H9 (cell line): Measurements from ENCODE around the gene CCDC12. TPM values are rescaled to one million over a fixed set of nuclear protein-coding genes. Genes with fewer than 3 reads are reported as not detected.
A peak's percentile ranks its signal among the peaks of the same experiment; 100 is the strongest.

Experiments
- DNase-seq: peaks from one replicate; pipeline ENCODE4 v3.0.0-alpha.2; 2017
- H2AFZ ChIP-seq: one replicate; pipeline ENCODE4 v1.6.1; 2013; ENCODE audit warnings: mild to moderate bottlenecking, low read length, control low read depth, moderate library complexity
- H2AK5ac ChIP-seq: 2 replicates; pipeline ENCODE4 v1.6.1; 2013; ENCODE audit warnings: low read length, control low read depth, mixed read lengths; ENCODE audit not compliant: insufficient read length
- H2BK120ac ChIP-seq: one replicate; pipeline ENCODE4 v1.6.1; 2013; ENCODE audit warnings: low read depth, mild to moderate bottlenecking, low read length, control low read depth, inconsistent platforms; ENCODE audit not compliant: poor library complexity, severe bottlenecking
- H2BK12ac ChIP-seq: 2 replicates; pipeline ENCODE4 v1.6.1; 2013; ENCODE audit warnings: low read length, control low read depth, mixed read lengths, low read depth; ENCODE audit not compliant: insufficient read length
- H2BK15ac ChIP-seq: 2 replicates; pipeline ENCODE4 v1.6.1; 2013; ENCODE audit warnings: low read depth, low read length, control low read depth
- H2BK20ac ChIP-seq: one replicate; pipeline ENCODE4 v1.6.1; 2013; ENCODE audit warnings: low read depth, mild to moderate bottlenecking, low read length, control low read depth, inconsistent platforms; ENCODE audit not compliant: poor library complexity, severe bottlenecking
- H2BK5ac ChIP-seq: 2 replicates; pipeline ENCODE4 v1.6.1; 2013; ENCODE audit warnings: low read length, control low read depth, mixed read lengths; ENCODE audit not compliant: insufficient read length
- H3K14ac ChIP-seq: 2 replicates; pipeline ENCODE4 v1.6.1; 2013; ENCODE audit warnings: low read length, control low read depth; ENCODE audit not compliant: insufficient read depth
- H3K18ac ChIP-seq: 2 replicates; pipeline ENCODE4 v1.6.1; 2013; ENCODE audit warnings: low read depth, mild to moderate bottlenecking, mixed read lengths, low read length, control low read depth; ENCODE audit not compliant: insufficient read length
- H3K23ac ChIP-seq: 2 replicates; pipeline ENCODE4 v1.6.1; 2013; ENCODE audit warnings: low read length, control low read depth, mixed read lengths, low read depth; ENCODE audit not compliant: insufficient read length
- H3K23me2 ChIP-seq: 2 replicates; pipeline ENCODE4 v1.6.1; 2013; ENCODE audit warnings: low read depth, mild to moderate bottlenecking, mixed read lengths, low read length, control low read depth; ENCODE audit not compliant: insufficient read length, poor library complexity, severe bottlenecking
- H3K27ac ChIP-seq: 2 replicates; pipeline ENCODE4 v1.5.1; 2013; ENCODE audit warnings: low read length, control low read depth, mixed read lengths, low read depth; ENCODE audit not compliant: insufficient read length
- H3K27me3 ChIP-seq: 2 replicates; pipeline ENCODE4 v1.6.1; 2013; ENCODE audit warnings: low read length, control low read depth, inconsistent platforms; ENCODE audit not compliant: insufficient read depth
- H3K4ac ChIP-seq: 2 replicates; pipeline ENCODE4 v1.6.1; 2013; ENCODE audit warnings: low read depth, mild to moderate bottlenecking, control low read depth, inconsistent platforms, low read length, moderate library complexity
- H3K4me1 ChIP-seq: 2 replicates; pipeline ENCODE4 v1.6.1; 2013; ENCODE audit warnings: low read length, control low read depth, inconsistent platforms; ENCODE audit not compliant: insufficient read depth
- H3K4me2 ChIP-seq: 2 replicates; pipeline ENCODE4 v1.6.1; 2013; ENCODE audit warnings: low read length, control low read depth, mixed read lengths; ENCODE audit not compliant: insufficient read length, insufficient read depth
- H3K56ac ChIP-seq: 2 replicates; pipeline ENCODE4 v1.6.1; 2013; ENCODE audit warnings: low read depth, mild to moderate bottlenecking, mixed read lengths, low read length, control low read depth; ENCODE audit not compliant: insufficient read length
- H3K79me1 ChIP-seq: 2 replicates; pipeline ENCODE4 v1.6.1; 2013; ENCODE audit warnings: low read depth, mild to moderate bottlenecking, moderate library complexity, low read length, control low read depth, inconsistent platforms; ENCODE audit not compliant: insufficient read depth, poor library complexity, severe bottlenecking
- H3K79me2 ChIP-seq: 2 replicates; pipeline ENCODE4 v1.6.1; 2013; ENCODE audit warnings: low read length, control low read depth, inconsistent platforms; ENCODE audit not compliant: insufficient read depth
- H3K9ac ChIP-seq: 2 replicates; pipeline ENCODE4 v1.6.1; 2013; ENCODE audit warnings: low read length, control low read depth, mixed read lengths; ENCODE audit not compliant: insufficient read length; ENCODE audit errors: extremely low read depth
- H3K9me3 ChIP-seq: one replicate; pipeline ENCODE4 v1.6.1; 2013; ENCODE audit warnings: low read depth, low read length, inconsistent platforms; ENCODE audit not compliant: control insufficient read depth
- H3T11ph ChIP-seq: one replicate; pipeline ENCODE4 v1.6.1; 2013; ENCODE audit warnings: mild to moderate bottlenecking, low read length, control low read depth, inconsistent platforms
- H4K20me1 ChIP-seq: one replicate; pipeline ENCODE4 v1.6.1; 2013; ENCODE audit not compliant: control insufficient read depth, insufficient read length, insufficient read depth
- H4K5ac ChIP-seq: 2 replicates; pipeline ENCODE4 v1.6.1; 2013; ENCODE audit warnings: low read depth, mild to moderate bottlenecking, mixed read lengths, low read length, control low read depth; ENCODE audit not compliant: insufficient read length
- H4K8ac ChIP-seq: replicated peaks from 2 replicates; pipeline ENCODE4 v1.6.1; 2013; ENCODE audit warnings: low read length, control low read depth, mixed read lengths, low read depth; ENCODE audit not compliant: insufficient read length
- H4K91ac ChIP-seq: 2 replicates; pipeline ENCODE4 v1.6.1; 2013; ENCODE audit warnings: low read depth, mild to moderate bottlenecking, moderate library complexity, mixed read lengths, low read length, control low read depth; ENCODE audit not compliant: insufficient read length
- H3K27ac Mint-ChIP-seq, 3 experiments: 2 replicates in 2 of 3; 3 replicates in 1 of 3; pipeline ENCODE4 v1.8.0; 2020 to 2021; ENCODE audit warnings: mixed read lengths in 3 of 3, mild to moderate bottlenecking in 1 of 3, moderate library complexity in 1 of 3
- H3K27me3 Mint-ChIP-seq: 2 replicates; pipeline ENCODE4 v1.8.0; 2021; ENCODE audit warnings: low read depth, mild to moderate bottlenecking, moderate library complexity, mixed read lengths
- H3K36me3 Mint-ChIP-seq, 3 experiments: 2 replicates in 2 of 3; 3 replicates in 1 of 3; pipeline ENCODE4 v1.8.0; 2020 to 2021; ENCODE audit warnings: low read depth in 3 of 3, mixed read lengths in 3 of 3; ENCODE audit not compliant: insufficient read depth in 1 of 3
- H3K4me1 Mint-ChIP-seq, 2 experiments: 2 replicates each; pipeline ENCODE4 v1.8.0; 2020; ENCODE audit warnings: mixed read lengths in 2 of 2
- H3K4me3 Mint-ChIP-seq, 2 experiments: 2 replicates in 1 of 2; 3 replicates in 1 of 2; pipeline ENCODE4 v1.8.0; 2020 to 2021; ENCODE audit warnings: mild to moderate bottlenecking in 2 of 2, mixed read lengths in 2 of 2, moderate library complexity in 1 of 2
- H3K9me3 Mint-ChIP-seq, 2 experiments: 2 replicates in 1 of 2; 3 replicates in 1 of 2; pipeline ENCODE4 v1.8.0; 2020; ENCODE audit warnings: mild to moderate bottlenecking in 2 of 2, mixed read lengths in 2 of 2, moderate library complexity in 1 of 2
- WGBS: extraction: QIAGEN DNeasy Blood & Tissue Kit; methylation state at CpG from one replicate; pipeline ENCODE4 v1.1.7; 2013; ENCODE audit warnings: missing lambda C conversion rate, low lambda C conversion rate, mixed read lengths; ENCODE audit not compliant: insufficient read length; ENCODE audit errors: extremely low coverage; 5-methylcytosine and 5-hydroxymethylcytosine counted together
- total RNA-seq: library from RNA; stranded (reverse); gene quantifications from 2 replicates; pipeline ENCODE4 v1.2.1, GENCODE V29; 2021
- TF ChIP-seq, protein P1 (sequence below): fragments of 200-600 bp; sonication (generic); conservative IDR thresholded peaks from 3 replicates; pipeline ENCODE4 v1.8.0; 2021; ENCODE audit warnings: antibody characterized with exemption, mild to moderate bottlenecking

The CCDC12 gene
- total RNA-seq, 1 experiment from 2014 or later, result 54.0 TPM

DNA sequence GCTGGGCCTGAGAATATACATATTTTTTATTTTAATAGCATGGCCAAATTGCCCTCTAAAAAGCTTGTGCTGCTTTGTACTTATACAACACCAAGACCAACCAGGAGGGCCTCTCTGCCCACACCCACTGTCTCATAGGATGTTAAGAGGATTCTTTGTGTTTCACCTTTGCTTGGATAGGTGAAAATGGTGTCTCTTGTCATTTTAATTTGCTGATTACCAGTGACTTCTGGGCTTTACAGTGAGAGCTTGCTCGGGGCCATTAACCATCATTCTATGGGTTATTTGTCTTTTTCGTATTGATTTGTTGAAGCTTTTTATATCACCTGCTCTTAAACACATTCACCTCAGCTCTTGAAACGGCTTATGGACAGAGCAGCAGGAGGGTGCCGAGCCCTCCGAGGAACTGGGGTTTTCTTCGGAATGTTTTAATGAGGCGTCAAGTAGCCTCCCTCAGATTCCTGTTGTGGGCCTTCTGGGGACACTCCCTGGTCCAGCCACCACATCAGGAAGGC, 88.5 kb downstream of the CCDC12 start:
- H3K79me1 ChIP-seq, result no peaks in the 10 kb centered on the region
- peaks cover 52% of the 10 kb centered on the region for H3K27me3 ChIP-seq
- no peak overlapping the region for H3T11ph ChIP-seq
- H3K4me1 ChIP-seq, result no peaks in the 10 kb centered on the region; the same call in 1 of the 2 replicates
- no peak overlapping the region for H4K5ac ChIP-seq
- no peak overlapping the region for H3K4me2 ChIP-seq
- no peak overlapping the region for H3K9ac ChIP-seq
- no peak overlapping the region for H2BK120ac ChIP-seq
- H3K79me2 ChIP-seq, result no peaks in the 10 kb centered on the region
- Mint-ChIP-seq H3K27ac (peak overlapping the region in 2 of 3 experiments; percentile 1 to 6; a peak in 1 of 7 replicates), H3K36me3 (no peaks in the 10 kb centered on the region), H3K4me3 (peak overlapping the region in 1 of 2 experiments; percentile 1; a peak in 1 of 5 replicates), H3K4me1 (peaks cover 33 to 40% of the 10 kb centered on the region in 2 experiments), H3K9me3 (no peaks in the 10 kb centered on the region; a peak in 1 of 5 replicates), H3K27me3 (peaks cover 97% of the 10 kb centered on the region)
- H3K56ac ChIP-seq, result no peak overlapping the region
- H2AFZ ChIP-seq, result no peak overlapping the region
- no peak overlapping the region for H2BK15ac ChIP-seq
- no peak overlapping the region for H4K91ac ChIP-seq
- no peak overlapping the region for H2BK5ac ChIP-seq
- no peak overlapping the region for H3K23ac ChIP-seq
- no peak overlapping the region for H2AK5ac ChIP-seq
- no peak overlapping the region for H3K4ac ChIP-seq
- no peak for DNase-seq
- H3K23me2 ChIP-seq, result peaks cover 8% of the 10 kb centered on the region
- no peak overlapping the region for H3K18ac ChIP-seq
- H3K27ac ChIP-seq, result no peak overlapping the region
- TF ChIP-seq, protein P1, sequence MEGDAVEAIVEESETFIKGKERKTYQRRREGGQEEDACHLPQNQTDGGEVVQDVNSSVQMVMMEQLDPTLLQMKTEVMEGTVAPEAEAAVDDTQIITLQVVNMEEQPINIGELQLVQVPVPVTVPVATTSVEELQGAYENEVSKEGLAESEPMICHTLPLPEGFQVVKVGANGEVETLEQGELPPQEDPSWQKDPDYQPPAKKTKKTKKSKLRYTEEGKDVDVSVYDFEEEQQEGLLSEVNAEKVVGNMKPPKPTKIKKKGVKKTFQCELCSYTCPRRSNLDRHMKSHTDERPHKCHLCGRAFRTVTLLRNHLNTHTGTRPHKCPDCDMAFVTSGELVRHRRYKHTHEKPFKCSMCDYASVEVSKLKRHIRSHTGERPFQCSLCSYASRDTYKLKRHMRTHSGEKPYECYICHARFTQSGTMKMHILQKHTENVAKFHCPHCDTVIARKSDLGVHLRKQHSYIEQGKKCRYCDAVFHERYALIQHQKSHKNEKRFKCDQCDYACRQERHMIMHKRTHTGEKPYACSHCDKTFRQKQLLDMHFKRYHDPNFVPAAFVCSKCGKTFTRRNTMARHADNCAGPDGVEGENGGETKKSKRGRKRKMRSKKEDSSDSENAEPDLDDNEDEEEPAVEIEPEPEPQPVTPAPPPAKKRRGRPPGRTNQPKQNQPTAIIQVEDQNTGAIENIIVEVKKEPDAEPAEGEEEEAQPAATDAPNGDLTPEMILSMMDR, result no peak
- H2BK20ac ChIP-seq, result no peak overlapping the region
- H2BK12ac ChIP-seq, result no peak overlapping the region
- no peak overlapping the region for H4K8ac ChIP-seq
- WGBS, result no CpG with 5 or more reads among the region's 7 CpGs
- no peaks in the 10 kb centered on the region for H4K20me1 ChIP-seq
- H3K14ac ChIP-seq, result no peak overlapping the region
- H3K9me3 ChIP-seq, result no peaks in the 10 kb centered on the region
